ENCODE results near the gene ZNF808.
"Not testable (repeated sequence)": the region's sequence is repeated elsewhere in the genome, so short reads cannot be mapped to it uniquely, and the experiment has no call there.

ZNF808 gene

GRCh38 chr19:52601974-52602366, 74.5 kb downstream of the ZNF808 start:
- 0 out of 2 replicates have a peak, but pooled peaks have one; percentile 27 for TF ChIP-seq ZNF600 (tag by site-specific recombination; IDR thresholded peaks at IDR 0.05)
- TF ChIP-seq ZNF366 (tag by site-specific recombination; conservative IDR thresholded peaks at IDR 0.05) = 0 out of 2 replicates have a peak, but pooled peaks have one; percentile 26
- POLR2A ChIA-PET; H3K9me3 ChIP-seq (ENCODE audit: control insufficient read depth, insufficient read depth, low read depth, low read length); H3K4me1 ChIP-seq (ENCODE audit: control insufficient read depth, insufficient read depth, low read length); H3K4me3 ChIP-seq (ENCODE audit: low read depth, low read length); H3K27ac ChIP-seq (ENCODE audit: extremely low read depth, low read depth, low read length); H3K36me3 ChIP-seq (ENCODE audit: control insufficient read depth in 2 of 2, insufficient read depth in 1 of 2, low read length in 2 of 2): not testable (repeated sequence)
- CTCF ChIA-PET = interaction anchor here (0.6 kb wide), 2 partner anchors 16 to 62 kb away, joined by 3 to 4 read pairs; no protein-coding TSS in a partner anchor

GRCh38 chr19:52602941-52603340, 75.5 kb downstream of the ZNF808 start:
- no peak for TF ChIP-seq PRDM4 (tag by site-specific recombination; IDR thresholded peaks at IDR 0.05)
- TF ChIP-seq OVOL3 (tag by site-specific recombination; IDR thresholded peaks at IDR 0.05) = no peak
- no peak for TF ChIP-seq ZBTB8A (tag by site-specific recombination; IDR thresholded peaks at IDR 0.05)
- TF ChIP-seq ZFP37 (tag by site-specific recombination; IDR thresholded peaks at IDR 0.05) = no peak
- no peak for TF ChIP-seq ZNF560 (tag by site-specific recombination; IDR thresholded peaks at IDR 0.05; ENCODE audit: borderline replicate concordance)
- TF ChIP-seq ZNF18 (tag by site-specific recombination; IDR thresholded peaks at IDR 0.05) = no peak
- TF ChIP-seq ZNF148 (tag by site-specific recombination; IDR thresholded peaks at IDR 0.05; ENCODE audit: borderline replicate concordance) = no peak
- TF ChIP-seq ZNF37A (tag by site-specific recombination; IDR thresholded peaks at IDR 0.05) = no peak
- no peak for TF ChIP-seq ZNF791 (tag by site-specific recombination; IDR thresholded peaks at IDR 0.05)
- no peak for TF ChIP-seq ZNF585B (tag by site-specific recombination; IDR thresholded peaks at IDR 0.05)
- TF ChIP-seq ZIC2 (tag by site-specific recombination; IDR thresholded peaks at IDR 0.05) = no peak
- TF ChIP-seq ZNF292 (tag by site-specific recombination; IDR thresholded peaks at IDR 0.05; ENCODE audit: borderline replicate concordance, low read depth) = no peak
- TF ChIP-seq FEZF1 (tag by site-specific recombination; IDR thresholded peaks at IDR 0.05) = no peak
- TF ChIP-seq ZNF114 (tag by site-specific recombination; IDR thresholded peaks at IDR 0.05) = no peak
- TF ChIP-seq ZNF133 (tag by site-specific recombination; IDR thresholded peaks at IDR 0.05) = no peak
- no peak for TF ChIP-seq ZNF549 (tag by site-specific recombination; IDR thresholded peaks at IDR 0.05)
- TF ChIP-seq SCRT1 (tag by site-specific recombination; IDR thresholded peaks at IDR 0.05; ENCODE audit: borderline replicate concordance) = no peak
- TF ChIP-seq ZNF214 (tag by site-specific recombination; IDR thresholded peaks at IDR 0.05; ENCODE audit: borderline replicate concordance) = no peak
- no peak for TF ChIP-seq YY1 (tag by site-specific recombination; IDR thresholded peaks at IDR 0.05)
- Histone ChIP-seq H3K36me3 (ENCODE audit: control insufficient read depth in 2 of 2, insufficient read depth in 1 of 2, low read length in 2 of 2) (no peaks in the 10 kb centered on the region), H3K4me1 (ENCODE audit: control insufficient read depth, insufficient read depth, low read length) (no peaks in the 10 kb centered on the region), H3K4me3 (ENCODE audit: low read depth, low read length) (no peak overlapping the region), H3K9me3 (ENCODE audit: control insufficient read depth, insufficient read depth, low read depth, low read length) (no peaks in the 10 kb centered on the region), H3K27ac (ENCODE audit: extremely low read depth, low read depth, low read length) (no peak overlapping the region)
- ChIA-PET POLR2A (no interaction called here), CTCF (no interaction called here)

Measured in HEK293 (cell line).